Neural progenitor cell (in vitro differentiated cells): ENCODE measurements around the gene CRTC1. TPM values are rescaled to one million over a fixed set of nuclear protein-coding genes. Genes with fewer than 3 reads are reported as not detected.
A peak's percentile ranks its signal among the peaks of the same experiment; 100 is the strongest.

Source experiments
- DNase-seq: peaks from one replicate; pipeline ENCODE4 v3.0.0-alpha.2; 2016; ENCODE audit warnings: low spot score
- H2AFZ ChIP-seq: fragments of 200-600 bp; sonication (generic); replicated peaks from 2 replicates; pipeline ENCODE4 v1.6.1; 2016; ENCODE audit warnings: antibody characterized with exemption
- H3F3A ChIP-seq: fragments of 200-600 bp; sonication (generic); 2 replicates; pipeline ENCODE4 v1.6.1; 2016; ENCODE audit warnings: antibody characterized with exemption, low read depth
- H3K27ac ChIP-seq: fragments of 200-600 bp; sonication (generic); 2 replicates; pipeline ENCODE4 v1.5.1; 2016; ENCODE audit warnings: mild to moderate bottlenecking
- H3K27me3 ChIP-seq: fragments of 200-600 bp; sonication (generic); 2 replicates; pipeline ENCODE4 v1.6.1; 2016; ENCODE audit warnings: mild to moderate bottlenecking, moderate library complexity
- H3K36me3 ChIP-seq: fragments of 200-600 bp; sonication (generic); 2 replicates; pipeline ENCODE4 v1.5.1; 2016
- H3K4me1 ChIP-seq: fragments of 200-600 bp; sonication (generic); 2 replicates; pipeline ENCODE4 v1.6.1; 2016; ENCODE audit warnings: mixed run types
- H3K4me2 ChIP-seq: fragments of 200-600 bp; sonication (generic); 2 replicates; pipeline ENCODE4 v1.6.1; 2016
- H3K4me3 ChIP-seq: fragments of 200-600 bp; sonication (generic); 2 replicates; pipeline ENCODE4 v1.5.1; 2016
- H3K79me2 ChIP-seq: fragments of 200-600 bp; sonication (generic); 2 replicates; pipeline ENCODE4 v1.6.1; 2016; ENCODE audit warnings: low read depth
- H3K9ac ChIP-seq: fragments of 200-600 bp; sonication (generic); 2 replicates; pipeline ENCODE4 v1.6.1; 2016
- H3K9me3 ChIP-seq: fragments of 200-600 bp; sonication (generic); 2 replicates; pipeline ENCODE4 v1.5.1; 2016; ENCODE audit warnings: low read depth
- H4K20me1 ChIP-seq: fragments of 200-600 bp; sonication (generic); 2 replicates; pipeline ENCODE4 v1.6.1; 2016; ENCODE audit warnings: low read depth
- H3K27ac Mint-ChIP-seq: 3 replicates; pipeline ENCODE4 v1.8.0; 2021; ENCODE audit warnings: mixed read lengths
- H3K27me3 Mint-ChIP-seq: 2 replicates; pipeline ENCODE4 v1.8.0; 2022; ENCODE audit warnings: low read depth, mild to moderate bottlenecking, inconsistent platforms, moderate library complexity, mixed read lengths; ENCODE audit not compliant: insufficient read depth
- H3K36me3 Mint-ChIP-seq: 3 replicates; pipeline ENCODE4 v1.8.0; 2021; ENCODE audit warnings: mixed read lengths
- H3K4me1 Mint-ChIP-seq: 3 replicates; pipeline ENCODE4 v1.8.0; 2021; ENCODE audit warnings: mixed read lengths
- H3K4me3 Mint-ChIP-seq: 3 replicates; pipeline ENCODE4 v1.8.0; 2021; ENCODE audit warnings: mild to moderate bottlenecking, moderate library complexity, mixed read lengths
- H3K9me3 Mint-ChIP-seq: 3 replicates; pipeline ENCODE4 v1.8.0; 2020; ENCODE audit warnings: mixed read lengths
- CTCF ChIP-seq: fragments of 200-600 bp; sonication (generic); IDR thresholded peaks from 2 replicates; pipeline ENCODE4 v1.5.1; 2017; ENCODE audit warnings: antibody characterized with exemption, mild to moderate bottlenecking
- EZH2 ChIP-seq: fragments of 200-600 bp; sonication (generic); IDR thresholded peaks from 2 replicates; pipeline ENCODE4 v1.6.1; 2017; ENCODE audit warnings: antibody characterized with exemption, mild to moderate bottlenecking, moderate library complexity
- EZH2phosphoT487 ChIP-seq: fragments of 200-600 bp; sonication (generic); IDR thresholded peaks from 2 replicates; pipeline ENCODE4 v1.6.1; 2017; ENCODE audit warnings: antibody characterized with exemption
- total RNA-seq: library from RNA; depleted of rRNA; stranded (reverse); fragments of >200 nt; gene quantifications from 2 replicates; pipeline ENCODE4 v1.2.3, GENCODE V29; 2015; ENCODE audit warnings: low replicate concordance

CRTC1 gene
- total RNA-seq, 1 donor from 2014 or later = 2.4 TPM

- H3K27me3 Mint-ChIP-seq = peaks cover 18% of the 10 kb centered on the region
- Histone ChIP-seq H3K36me3 (no peaks in the 10 kb centered on the region), H2AFZ (no peak overlapping the region), H3K9ac (no peak overlapping the region), H3K9me3 (no peaks in the 10 kb centered on the region), H3F3A (no peaks in the 10 kb centered on the region), H3K4me2 (peak overlapping the region; percentile 64), H3K27me3 (peaks cover 100% of the 10 kb centered on the region), H3K27ac (no peak overlapping the region), H3K79me2 (no peaks in the 10 kb centered on the region), H4K20me1 (peaks cover 67% of the 10 kb centered on the region), H3K4me3 (no peak overlapping the region), H3K4me1 (peaks cover 16% of the 10 kb centered on the region)
- peaks cover 4% of the 10 kb centered on the region for H3K4me1 Mint-ChIP-seq
- TF ChIP-seq CTCF = no peak
- peak; percentile 29 for TF ChIP-seq EZH2
- peak; percentile 42 for TF ChIP-seq EZH2phosphoT487
- H3K36me3 Mint-ChIP-seq = no peaks in the 10 kb centered on the region
- no peak for DNase-seq
- H3K4me3 Mint-ChIP-seq = no peak overlapping the region
- no peaks in the 10 kb centered on the region for H3K9me3 Mint-ChIP-seq
- no peak overlapping the region for H3K27ac Mint-ChIP-seq
These were observed 94.6 kb downstream of the CRTC1 start for GRCh38 chr19:18778076-18778389.

GRCh38 chr19:18778826-18779495, 95.5 kb downstream of the CRTC1 start:
- Mint-ChIP-seq H3K27ac (no peak overlapping the region), H3K27me3 (peaks cover 18% of the 10 kb centered on the region), H3K4me3 (no peak overlapping the region), H3K36me3 (no peaks in the 10 kb centered on the region), H3K4me1 (peaks cover 4% of the 10 kb centered on the region), H3K9me3 (no peaks in the 10 kb centered on the region)
- Histone ChIP-seq H3F3A (no peaks in the 10 kb centered on the region), H4K20me1 (peaks cover 58% of the 10 kb centered on the region), H3K4me3 (no peak overlapping the region), H2AFZ (no peak overlapping the region), H3K9me3 (no peaks in the 10 kb centered on the region), H3K4me1 (peaks cover 16% of the 10 kb centered on the region), H3K36me3 (no peaks in the 10 kb centered on the region), H3K79me2 (no peaks in the 10 kb centered on the region), H3K27ac (no peak overlapping the region), H3K4me2 (no peak overlapping the region), H3K9ac (no peak overlapping the region), H3K27me3 (peaks cover 100% of the 10 kb centered on the region)
- TF ChIP-seq EZH2 (no peak), CTCF (no peak)
- DNase-seq = no peak

- peaks cover 7% of the 10 kb centered on the region for H3K4me1 Mint-ChIP-seq
- DNase-seq = no peak
- Histone ChIP-seq H3K4me2 (no peak overlapping the region), H3K9ac (no peak overlapping the region), H3K4me1 (peaks cover 16% of the 10 kb centered on the region), H3K9me3 (no peaks in the 10 kb centered on the region), H4K20me1 (peaks cover 63% of the 10 kb centered on the region), H2AFZ (no peak overlapping the region), H3K27me3 (peaks cover 100% of the 10 kb centered on the region), H3K36me3 (no peaks in the 10 kb centered on the region), H3F3A (no peaks in the 10 kb centered on the region), H3K4me3 (no peak overlapping the region), H3K79me2 (no peaks in the 10 kb centered on the region), H3K27ac (no peak overlapping the region)
- no peak overlapping the region for H3K4me3 Mint-ChIP-seq
- no peaks in the 10 kb centered on the region for H3K9me3 Mint-ChIP-seq
- no peak overlapping the region for H3K27ac Mint-ChIP-seq
- H3K27me3 Mint-ChIP-seq = peaks cover 21% of the 10 kb centered on the region
- no peak for TF ChIP-seq EZH2
- no peaks in the 10 kb centered on the region for H3K36me3 Mint-ChIP-seq
These were observed 96.6 kb downstream of the CRTC1 start for GRCh38 chr19:18780081-18780480.

- H2AFZ ChIP-seq = no peak overlapping the region
- H3K4me3 ChIP-seq = no peak overlapping the region
- no peak overlapping the region for H3K4me3 Mint-ChIP-seq
- peaks cover 11% of the 10 kb centered on the region for H3K4me1 Mint-ChIP-seq
- H3K27ac ChIP-seq = no peak overlapping the region
- DNase-seq = peak; percentile 55
- H3K27me3 ChIP-seq = peaks cover 100% of the 10 kb centered on the region
- peaks cover 19% of the 10 kb centered on the region for H3K4me1 ChIP-seq
- H3K79me2 ChIP-seq = no peaks in the 10 kb centered on the region
- peaks cover 27% of the 10 kb centered on the region for H3K27me3 Mint-ChIP-seq
- H3K9me3 ChIP-seq = no peaks in the 10 kb centered on the region
- H3K36me3 Mint-ChIP-seq = no peaks in the 10 kb centered on the region
- peaks cover 3% of the 10 kb centered on the region for H3F3A ChIP-seq
- no peaks in the 10 kb centered on the region for H3K36me3 ChIP-seq
- no peak for TF ChIP-seq EZH2
- no peak for TF ChIP-seq EZH2phosphoT487
- peak; percentile 38 for TF ChIP-seq CTCF
- no peak overlapping the region for H3K9ac ChIP-seq
- H4K20me1 ChIP-seq = peaks cover 63% of the 10 kb centered on the region
- no peak overlapping the region for H3K4me2 ChIP-seq
- H3K27ac Mint-ChIP-seq = no peak overlapping the region
- no peaks in the 10 kb centered on the region for H3K9me3 Mint-ChIP-seq
These were observed 97.2 kb downstream of the CRTC1 start for GRCh38 chr19:18780631-18781030.
